Peyer's patch (tissue), 4 donors: ENCODE data around the gene NEAT1. TPM values are rescaled to one million over a fixed set of nuclear protein-coding genes. Genes with fewer than 3 reads are reported as not detected.

Experiments
- DNase-seq, 3 donors: peaks; one replicate each; pipeline ENCODE4 v3.0.0-alpha.2; 2017 to 2019
- H3K27ac ChIP-seq, 4 donors: fragments of 200-600 bp; sonication (generic); one replicate each; pipeline ENCODE4 v1.5.1; 2016 to 2019
- H3K27me3 ChIP-seq, 2 donors: fragments of 200-600 bp; sonication (generic); one replicate each; pipeline ENCODE4 v1.5.1; 2019
- H3K36me3 ChIP-seq, 3 donors: fragments of 200-600 bp; sonication (generic); one replicate each; pipeline ENCODE4 v1.5.1; 2016 to 2019
- H3K4me1 ChIP-seq, 4 donors: fragments of 200-600 bp; sonication (generic); one replicate each; pipeline ENCODE4 v1.5.1; 2016 to 2019
- H3K4me3 ChIP-seq, 4 donors: fragments of 200-600 bp; sonication (generic); 1 replicate in 3 of 4; 2 replicates in 1 of 4; pipeline ENCODE4 v1.5.1; 2016 to 2019; ENCODE audit warnings: mild to moderate bottlenecking in 1 of 4
- H3K9me3 ChIP-seq, 4 donors: fragments of 200-600 bp; sonication (generic); one replicate each; pipeline ENCODE4 v1.5.1; 2016 to 2019; ENCODE audit warnings: mild to moderate bottlenecking in 1 of 4
- CTCF ChIP-seq, 6 experiments: fragments of 450-650 bp in 4 of 6; fragments of 200-600 bp in 2 of 6; sonication (generic) in 1 of 6; IDR thresholded peaks; one replicate each; pipeline ENCODE4 v1.5.1; 2017 to 2019; ENCODE audit warnings: antibody characterized with exemption in 6 of 6, mild to moderate bottlenecking in 3 of 6, moderate library complexity in 1 of 6
- POLR2A ChIP-seq, 2 donors: fragments of 450-650 bp; IDR thresholded peaks; one replicate each; pipeline ENCODE4 v1.5.1; 2017; ENCODE audit warnings: antibody characterized with exemption in 2 of 2, mild to moderate bottlenecking in 2 of 2, moderate library complexity in 2 of 2
- total RNA-seq, 4 donors: library from RNA; depleted of rRNA; stranded (reverse); fragments of >200 nt; gene quantifications; one replicate each; pipeline ENCODE4 v1.1.0, GENCODE V29; 2016

NEAT1 gene
- total RNA-seq, 4 donors from 2014 or later = 705 to 1,411 (median 1,064) TPM

DNA sequence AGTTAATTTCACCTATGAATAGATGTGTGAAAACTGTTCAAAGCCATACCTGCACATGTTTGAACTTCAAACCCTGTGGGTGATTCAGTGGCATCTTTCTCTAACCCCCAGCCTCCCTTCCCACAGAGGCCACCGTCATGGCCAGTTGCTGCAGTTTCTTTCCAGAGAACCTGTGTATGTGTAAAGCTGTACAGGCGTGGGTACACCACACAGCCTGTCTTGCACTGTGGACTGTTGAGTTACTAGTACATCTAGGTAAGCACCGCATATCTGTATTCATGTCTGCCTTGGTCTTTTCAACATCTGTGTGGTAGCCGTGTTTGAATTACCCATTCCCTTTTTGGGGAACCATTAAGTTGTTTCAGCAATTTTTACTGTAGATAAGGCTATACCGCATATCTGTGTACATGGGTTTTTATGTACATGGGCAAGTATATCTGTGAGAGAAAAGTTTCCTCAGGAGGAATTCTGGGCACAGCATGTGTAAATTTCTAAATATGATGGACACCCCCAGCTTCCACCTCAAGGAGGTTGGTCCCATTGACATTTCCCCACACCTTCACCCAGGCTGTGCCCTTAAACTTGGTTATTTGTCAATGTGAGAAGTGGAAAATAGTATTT, 13.9 kb downstream of the NEAT1 start:
- Histone ChIP-seq H3K4me3 (no peak overlapping the region), H3K27ac (peak overlapping the region in 3 of 4 donors; percentile 12 to 48 (median 13))

GRCh38 chr11:65437436-65438227, 15.0 kb downstream of the NEAT1 start:
- TF ChIP-seq POLR2A (IDR thresholded peaks at IDR 0.05) (peak in 1 of 2 donors; percentile 5), CTCF (IDR thresholded peaks at IDR 0.05) (no peak)
- Histone ChIP-seq H3K36me3 (peaks cover 0 to 58% (median 0%) of the 10 kb centered on the region in 3 donors), H3K4me1 (peaks cover 0 to 28% (median 16%) of the 10 kb centered on the region in 4 donors), H3K27me3 (no peaks in the 10 kb centered on the region), H3K27ac (peak overlapping the region in 2 of 4 donors; percentile 20 to 29), H3K4me3 (no peak overlapping the region), H3K9me3 (no peaks in the 10 kb centered on the region)
- DNase-seq = peak in 2 of 3 donors; percentile 15 to 45

More for the DNA sequence above, 13.9 kb downstream of the NEAT1 start:
- no peak for TF ChIP-seq POLR2A (IDR thresholded peaks at IDR 0.05)
- TF ChIP-seq CTCF (IDR thresholded peaks at IDR 0.05) = no peak
- H3K36me3 ChIP-seq = peaks cover 0 to 53% (median 0%) of the 10 kb centered on the region in 3 donors
- peaks cover 0 to 33% (median 12%) of the 10 kb centered on the region in 4 donors for H3K4me1 ChIP-seq
- no peaks in the 10 kb centered on the region for H3K9me3 ChIP-seq
- peak in 2 of 3 donors; percentile 11 to 47 for DNase-seq
- no peaks in the 10 kb centered on the region for H3K27me3 ChIP-seq

DNA sequence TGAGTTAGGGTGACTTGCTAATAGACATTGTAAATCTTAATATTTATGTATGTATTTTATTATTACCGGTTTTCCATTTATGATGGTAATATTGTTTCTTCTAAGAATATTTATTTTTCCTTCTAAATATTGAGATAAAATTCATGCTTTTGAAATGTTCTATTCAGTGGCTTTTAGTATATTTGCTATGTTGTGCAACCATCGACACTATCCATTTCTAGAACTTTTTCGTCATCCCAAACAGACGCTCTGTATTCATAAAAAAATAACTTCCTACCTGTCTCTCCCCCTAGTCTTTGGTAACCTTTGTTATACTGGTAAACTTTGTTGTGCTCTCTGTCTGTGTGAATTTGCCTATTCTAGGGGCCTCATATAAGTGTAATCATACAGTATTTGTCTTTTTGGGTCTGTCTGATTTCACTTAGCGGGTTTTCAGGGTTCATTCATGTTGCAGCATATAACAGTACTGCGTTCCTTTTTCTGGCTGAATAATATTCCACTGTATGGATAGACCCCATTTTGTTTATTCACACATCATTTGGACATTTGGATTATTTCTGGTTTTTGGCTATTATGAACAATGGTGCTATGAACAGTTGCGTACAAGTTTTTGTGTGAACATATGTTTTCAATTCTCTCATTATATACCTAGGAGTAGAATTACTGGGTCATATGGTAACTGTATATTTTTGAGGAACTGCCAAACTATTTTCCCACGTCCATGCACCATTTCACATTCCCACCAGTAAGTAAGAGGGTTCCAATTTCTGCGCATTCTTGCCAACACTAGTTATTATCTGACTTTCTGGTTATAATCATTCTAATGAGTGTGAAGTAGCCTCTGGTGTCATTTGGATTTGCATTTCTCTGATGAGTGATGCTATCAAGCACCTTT, 15.9 kb downstream of the NEAT1 start:
- peaks cover 0 to 66% (median 0%) of the 10 kb centered on the region in 3 donors for H3K36me3 ChIP-seq
- H3K9me3 ChIP-seq = no peaks in the 10 kb centered on the region
- TF ChIP-seq POLR2A (IDR thresholded peaks at IDR 0.05) (peak in 1 of 2 donors; percentile 26), CTCF (IDR thresholded peaks at IDR 0.05) (no peak)
- H3K27ac ChIP-seq = peak overlapping the region in 2 of 4 donors; percentile 14 to 20
- H3K27me3 ChIP-seq = no peaks in the 10 kb centered on the region
- DNase-seq = no peak
- H3K4me1 ChIP-seq = peaks cover 0 to 31% (median 16%) of the 10 kb centered on the region in 4 donors
- no peak overlapping the region for H3K4me3 ChIP-seq

- H3K4me3 ChIP-seq = no peak overlapping the region
- peaks cover 0 to 28% (median 16%) of the 10 kb centered on the region in 4 donors for H3K4me1 ChIP-seq
- DNase-seq = peak in 1 of 3 donors; percentile 15
- H3K27ac ChIP-seq = peak overlapping the region in 3 of 4 donors; percentile 8 to 64 (median 14)
- no peaks in the 10 kb centered on the region for H3K27me3 ChIP-seq
- peaks cover 0 to 68% (median 0%) of the 10 kb centered on the region in 3 donors for H3K36me3 ChIP-seq
- H3K9me3 ChIP-seq = no peaks in the 10 kb centered on the region
- TF ChIP-seq CTCF (IDR thresholded peaks at IDR 0.05) = no peak
- no peak for TF ChIP-seq POLR2A (IDR thresholded peaks at IDR 0.05)
Observed at GRCh38 chr11:65439331-65440181, 17.0 kb downstream of the NEAT1 start.
